Mucosa of descending colon (tissue), 3 donors: ENCODE data around the gene CYTH1. TPM values are rescaled to one million over a fixed set of nuclear protein-coding genes. Genes with fewer than 3 reads are reported as not detected.
A peak's percentile ranks its signal among the peaks of the same experiment; 100 is the strongest.
"Not testable (repeated sequence)": the region's sequence is repeated elsewhere in the genome, so short reads cannot be mapped to it uniquely, and the experiment has no call there.

Experiments
- ATAC-seq: fragments of 200-7000 bp; cut with Tn5 transposase; one replicate; pipeline ENCODE4 v1.9.1; 2020; ENCODE audit warnings: mild to moderate bottlenecking, moderate library complexity
- DNase-seq, 3 donors: peaks; one replicate each; pipeline ENCODE4 v3.0.0-alpha.2; 2020
- H3K36me3 ChIP-seq: fragments of 200-600 bp; one replicate; pipeline ENCODE4 v1.8.0; 2021; ENCODE audit warnings: low read depth, mild to moderate bottlenecking
- H3K4me1 ChIP-seq: fragments of 200-600 bp; one replicate; pipeline ENCODE4 v1.8.0; 2021; ENCODE audit warnings: low read depth, mild to moderate bottlenecking
- H3K4me3 ChIP-seq: fragments of 200-600 bp; one replicate; pipeline ENCODE4 v1.8.0; 2021; ENCODE audit warnings: mild to moderate bottlenecking
- H3K9me3 ChIP-seq: fragments of 200-600 bp; one replicate; pipeline ENCODE4 v1.8.0; 2021; ENCODE audit warnings: mild to moderate bottlenecking
- intact Hi-C, 2 donors: fragments of 100-400 bp; cut with DNase I in 1 of 2; cut with micrococcal nuclease in 1 of 2; formaldehyde crosslinking; loops; one replicate each; pipeline versions ENCODE4 v1.11.0 to v1.11.1; 2022; cut with DNase I, micrococcal nuclease
- total RNA-seq, 3 donors: library from RNA; stranded (reverse); fragmentation: NEBNext Ultra II Directional in 2 of 3; extraction: Animal tissue kit (Norgen Biotek cat#: 25700) in 2 of 3; gene quantifications; one replicate each; pipeline versions ENCODE4 v1.2.1 to v1.2.4, GENCODE V29; 2021 to 2023
- TF ChIP-seq, protein P1 (sequence below): fragments of 200-600 bp; IDR thresholded peaks from one replicate; pipeline ENCODE4 v1.8.0; 2022; ENCODE audit warnings: antibody characterized with exemption, mild to moderate bottlenecking
- donor health status: DM: no; HTN: no; CAD: no; lungs with moderate emphysema.
- donor health status: DM: no; HTN: no; CAD: no.
- donor health status: DM: no; HTN: yes; CAD: no.

The CYTH1 gene
- total RNA-seq, 3 donors from 2014 or later, result 60.3 to 99.4 (median 91.6) TPM

DNA sequence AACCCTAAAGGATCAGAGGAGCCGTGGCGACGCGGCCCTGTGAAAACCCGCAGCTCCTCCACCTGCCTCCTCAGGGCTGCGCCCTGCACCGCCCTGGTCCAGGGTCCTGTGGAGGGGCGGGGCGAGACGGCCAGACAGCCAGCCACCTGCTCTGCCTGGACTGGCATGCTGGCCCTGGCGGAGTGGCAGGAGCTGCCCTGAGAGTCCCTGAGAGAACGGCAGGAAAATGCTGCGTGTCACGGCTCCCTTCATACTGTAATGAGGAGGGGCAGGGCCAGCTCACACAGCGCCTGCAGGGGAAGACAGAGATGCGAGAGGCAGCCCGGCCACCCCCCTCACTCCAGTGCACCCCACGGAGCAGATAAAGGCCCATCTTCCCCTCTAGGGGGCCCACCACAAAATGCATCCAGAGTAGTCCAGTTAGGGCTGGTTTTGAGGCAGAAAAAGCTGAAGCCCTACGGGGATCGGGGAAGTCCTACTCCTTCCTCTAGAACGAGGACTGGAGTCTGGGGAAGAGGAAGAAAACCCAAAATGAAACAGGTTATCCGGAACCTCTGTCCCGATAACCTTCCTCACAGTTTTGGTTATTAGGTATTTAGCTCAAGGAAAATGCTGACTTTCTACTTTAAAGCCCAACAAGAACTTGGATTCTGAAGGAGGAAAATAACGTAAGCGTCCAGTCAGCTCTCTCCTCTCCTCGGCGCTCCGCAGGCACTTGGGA lies 107.3 kb downstream of the CYTH1 start:
- Histone ChIP-seq H3K9me3 (no peaks in the 10 kb centered on the region), H3K4me1 (no peaks in the 10 kb centered on the region), H3K4me3 (no peak overlapping the region), H3K36me3 (peaks cover 6% of the 10 kb centered on the region)
- ATAC-seq (peak; percentile 28), DNase-seq (no peak)
- TF ChIP-seq, protein P1, sequence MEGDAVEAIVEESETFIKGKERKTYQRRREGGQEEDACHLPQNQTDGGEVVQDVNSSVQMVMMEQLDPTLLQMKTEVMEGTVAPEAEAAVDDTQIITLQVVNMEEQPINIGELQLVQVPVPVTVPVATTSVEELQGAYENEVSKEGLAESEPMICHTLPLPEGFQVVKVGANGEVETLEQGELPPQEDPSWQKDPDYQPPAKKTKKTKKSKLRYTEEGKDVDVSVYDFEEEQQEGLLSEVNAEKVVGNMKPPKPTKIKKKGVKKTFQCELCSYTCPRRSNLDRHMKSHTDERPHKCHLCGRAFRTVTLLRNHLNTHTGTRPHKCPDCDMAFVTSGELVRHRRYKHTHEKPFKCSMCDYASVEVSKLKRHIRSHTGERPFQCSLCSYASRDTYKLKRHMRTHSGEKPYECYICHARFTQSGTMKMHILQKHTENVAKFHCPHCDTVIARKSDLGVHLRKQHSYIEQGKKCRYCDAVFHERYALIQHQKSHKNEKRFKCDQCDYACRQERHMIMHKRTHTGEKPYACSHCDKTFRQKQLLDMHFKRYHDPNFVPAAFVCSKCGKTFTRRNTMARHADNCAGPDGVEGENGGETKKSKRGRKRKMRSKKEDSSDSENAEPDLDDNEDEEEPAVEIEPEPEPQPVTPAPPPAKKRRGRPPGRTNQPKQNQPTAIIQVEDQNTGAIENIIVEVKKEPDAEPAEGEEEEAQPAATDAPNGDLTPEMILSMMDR, result no peak
- intact Hi-C loops, result no loop called here

DNA sequence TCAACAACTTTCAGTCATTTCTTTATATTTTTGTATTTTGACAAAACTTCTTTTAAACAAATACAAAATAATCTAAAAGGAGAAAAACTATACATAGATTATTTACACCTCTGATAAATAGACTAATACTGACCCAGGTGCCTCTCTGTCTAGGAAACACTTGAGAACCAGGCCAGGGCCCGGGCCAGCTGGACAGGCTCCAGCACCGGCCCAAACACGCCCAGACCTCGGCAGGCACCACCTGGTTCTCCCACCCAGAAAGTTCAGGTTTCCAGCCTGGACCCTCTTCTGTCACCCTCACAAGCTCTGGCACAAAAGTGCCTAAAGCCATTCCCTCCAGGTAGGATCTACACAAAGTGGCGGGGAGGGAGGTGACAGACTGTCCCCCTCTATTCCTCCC lies 107.9 kb downstream of the CYTH1 start:
- peaks cover 6% of the 10 kb centered on the region for H3K36me3 ChIP-seq
- H3K9me3 ChIP-seq, result no peaks in the 10 kb centered on the region
- TF ChIP-seq, protein P1, result no peak
- H3K4me3 ChIP-seq, result no peak overlapping the region
- no peak for ATAC-seq
- DNase-seq, result no peak
- no peaks in the 10 kb centered on the region for H3K4me1 ChIP-seq
- intact Hi-C loops, result no loop called here

DNA sequence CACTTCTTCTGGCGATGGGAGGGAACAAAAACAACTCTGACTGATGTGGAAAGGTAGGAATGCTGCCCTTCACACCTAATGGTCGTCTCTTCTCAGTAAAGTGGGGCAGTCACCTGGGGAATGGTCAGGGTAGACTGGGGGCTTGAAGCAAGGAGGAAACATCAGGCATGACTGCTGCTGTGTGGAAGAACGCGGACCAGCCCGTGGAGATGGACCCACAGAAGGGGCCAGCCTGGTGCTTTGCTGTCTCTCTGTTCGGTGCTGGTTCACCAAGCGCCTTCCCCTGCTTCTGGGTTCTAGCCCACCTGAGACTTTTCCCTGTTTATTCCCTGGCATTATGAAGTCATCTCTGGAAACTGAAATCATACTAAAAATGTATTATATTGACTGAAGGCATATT lies 108.7 kb downstream of the CYTH1 start:
- no peaks in the 10 kb centered on the region for H3K9me3 ChIP-seq
- TF ChIP-seq, protein P1, result no peak
- intact Hi-C loops, result no loop called here
- DNase-seq (no peak), ATAC-seq (no peak)
- no peak overlapping the region for H3K4me3 ChIP-seq
- no peaks in the 10 kb centered on the region for H3K4me1 ChIP-seq
- H3K36me3 ChIP-seq, result peaks cover 6% of the 10 kb centered on the region

DNA sequence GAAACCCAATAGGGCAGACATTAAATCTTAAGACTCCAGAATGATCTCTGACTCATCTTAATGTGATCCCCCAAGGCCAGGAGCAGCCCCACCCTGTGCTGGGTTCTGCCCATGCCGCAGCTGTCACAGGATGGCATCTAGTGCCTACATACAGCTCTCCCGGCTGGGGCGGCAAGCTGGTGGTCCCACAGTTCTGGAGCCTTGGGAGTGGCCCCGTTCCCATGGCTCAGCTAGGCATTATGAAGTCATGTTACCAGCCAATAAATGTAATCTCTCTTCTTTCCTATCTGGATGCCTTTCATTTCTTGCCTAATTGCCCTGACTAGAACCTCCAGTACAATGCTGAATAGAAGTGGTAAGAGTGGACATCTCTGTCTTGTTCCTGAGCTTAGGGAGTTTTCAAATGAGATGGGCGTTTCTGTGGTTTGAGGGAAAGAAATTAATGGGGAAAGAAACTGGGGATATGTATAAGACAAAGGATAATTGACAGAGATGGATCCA lies 109.2 kb downstream of the CYTH1 start:
- no peak for ATAC-seq

GRCh38 chr17:78672005-78672404 lies 110.1 kb downstream of the CYTH1 start:
- no peak for ATAC-seq

More for the DNA sequence above, 109.2 kb downstream of the CYTH1 start:
- DNase-seq, result no peak
- H3K4me1 ChIP-seq, result no peaks in the 10 kb centered on the region
- intact Hi-C loops, result no loop called here
- H3K36me3 ChIP-seq, result peaks cover 6% of the 10 kb centered on the region
- TF ChIP-seq, protein P1, result no peak
- no peak overlapping the region for H3K4me3 ChIP-seq
- no peaks in the 10 kb centered on the region for H3K9me3 ChIP-seq

GRCh38 chr17:78671726-78672001 lies 110.4 kb downstream of the CYTH1 start:
- ATAC-seq, H3K4me3 ChIP-seq, H3K4me1 ChIP-seq, H3K9me3 ChIP-seq, H3K36me3 ChIP-seq, intact Hi-C loops, DNase-seq: not testable (repeated sequence)

More at GRCh38 chr17:78672005-78672404, 110.1 kb downstream of the CYTH1 start:
- TF ChIP-seq, protein P1, result no peak
- Histone ChIP-seq H3K9me3 (no peaks in the 10 kb centered on the region), H3K4me3 (no peak overlapping the region), H3K36me3 (peaks cover 6% of the 10 kb centered on the region), H3K4me1 (no peaks in the 10 kb centered on the region)
- intact Hi-C loops, result no loop called here
- DNase-seq, result no peak
